ENCODE measurements around the gene ABR. TPM values are rescaled to one million over a fixed set of nuclear protein-coding genes. Genes with fewer than 3 reads are reported as not detected.

Gene ABR
- total RNA-seq, 2 experiments from 2014 or later, result 143 to 156 TPM

DNA sequence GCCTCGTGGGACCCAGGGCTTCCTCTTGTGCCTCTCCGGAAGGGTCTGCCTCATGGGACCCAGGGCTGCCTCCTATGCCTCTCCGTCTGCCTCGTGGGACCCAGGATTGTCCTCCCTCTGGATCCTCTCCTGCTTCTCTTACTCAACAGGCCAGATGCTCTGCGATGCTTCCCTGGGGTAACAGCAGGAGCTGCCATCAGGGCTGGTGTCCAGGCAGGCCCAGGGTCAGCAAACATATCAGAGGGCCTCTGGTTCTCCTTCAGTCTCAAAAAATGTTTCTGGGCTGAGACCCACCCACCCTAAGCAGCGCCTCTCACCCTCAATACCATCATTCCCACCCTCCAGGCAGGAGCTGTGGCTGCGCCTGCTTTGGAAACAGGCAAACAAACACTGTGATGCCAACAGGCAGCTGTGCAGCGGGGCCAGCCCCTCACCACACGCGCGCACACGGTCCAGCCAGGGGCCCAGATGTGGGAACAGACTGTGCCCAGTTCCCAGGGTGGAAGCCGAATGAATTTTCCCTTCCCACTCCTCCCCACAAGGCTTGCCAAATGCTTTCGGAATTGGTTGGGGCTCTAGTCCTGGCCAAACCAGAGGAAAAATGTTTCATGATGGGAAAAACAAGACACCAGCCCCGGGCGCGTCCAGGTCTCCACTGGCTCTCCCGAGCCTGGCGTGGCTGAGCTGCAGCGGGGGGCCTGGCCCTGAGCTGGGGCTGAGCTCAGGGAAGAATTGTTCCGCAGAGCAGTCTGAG is 171.6 kb downstream of the ABR start:
- DNase-seq (no peak), ATAC-seq (no peak)
- H3K27ac Mint-ChIP-seq, result no peak overlapping the region
- no peaks in the 10 kb centered on the region for H3K27me3 Mint-ChIP-seq (ENCODE audit: low read depth)
- POLR2A ChIA-PET, result no interaction called here
- H3K4me3 Mint-ChIP-seq, result no peak overlapping the region
- peaks cover 9% of the 10 kb centered on the region for H3K4me1 Mint-ChIP-seq (ENCODE audit: low read depth)
- no peaks in the 10 kb centered on the region for H3K9me3 Mint-ChIP-seq (ENCODE audit: insufficient read depth)
- H3K36me3 Mint-ChIP-seq (ENCODE audit: low read depth), result peaks cover 17% of the 10 kb centered on the region
- CTCF ChIA-PET, result interaction anchor here (1.5 kb wide), 1 partner anchor 12 kb away, joined by 5 read pairs; the partner anchor contains the start of gene TIMM22

DNA sequence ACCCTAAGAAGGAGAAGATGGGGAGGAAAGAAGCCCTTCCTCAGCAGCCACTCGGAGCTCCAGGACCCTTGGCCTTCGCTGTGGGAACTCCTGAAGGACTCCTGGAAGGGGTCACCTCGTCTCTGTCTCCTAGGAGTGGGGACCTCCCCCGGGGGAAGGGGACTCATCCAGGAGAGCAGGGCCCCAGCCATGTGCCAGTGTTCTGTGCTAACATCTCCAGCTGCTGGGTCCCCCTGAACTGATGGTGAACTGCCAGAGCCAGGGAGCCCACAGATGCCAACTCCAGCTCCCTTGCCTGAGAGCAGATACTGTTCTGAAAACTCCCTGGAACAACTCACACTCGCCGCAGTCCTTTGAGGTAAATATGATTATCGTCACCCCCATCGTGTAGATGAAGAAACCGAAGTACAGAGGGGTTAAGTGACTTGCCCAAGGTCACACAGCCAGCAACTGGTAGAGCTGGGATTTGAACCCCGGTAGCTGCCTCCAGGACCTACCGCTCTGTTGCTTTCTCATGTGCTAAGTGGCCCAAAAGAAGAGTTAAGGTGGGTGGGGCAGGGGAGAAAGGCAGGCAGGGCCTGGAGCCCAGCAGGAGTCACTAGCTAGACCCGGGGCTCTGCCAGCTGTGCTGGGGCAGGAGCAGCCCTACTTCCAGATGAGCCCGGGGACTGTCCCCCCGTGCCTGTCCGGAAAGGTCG is 172.3 kb downstream of the ABR start:
- peaks cover 22% of the 10 kb centered on the region for H3K36me3 Mint-ChIP-seq (ENCODE audit: low read depth)
- CTCF ChIA-PET, result interaction anchor here (1.5 kb wide), 2 partner anchors 9 to 11 kb away, joined by 4 to 5 read pairs; partner anchors contain the start of gene TIMM22
- POLR2A ChIA-PET, result interaction anchor here (1.2 kb wide), 1 partner anchor 10 kb away, joined by 5 read pairs; the partner anchor contains the start of gene TIMM22
- no peak for DNase-seq
- H3K4me1 Mint-ChIP-seq (ENCODE audit: low read depth), result peaks cover 9% of the 10 kb centered on the region
- H3K4me3 Mint-ChIP-seq, result no peak overlapping the region
- no peak overlapping the region for H3K27ac Mint-ChIP-seq
- no peak for ATAC-seq
- no peaks in the 10 kb centered on the region for H3K9me3 Mint-ChIP-seq (ENCODE audit: insufficient read depth)
- no peaks in the 10 kb centered on the region for H3K27me3 Mint-ChIP-seq (ENCODE audit: low read depth)

DNA sequence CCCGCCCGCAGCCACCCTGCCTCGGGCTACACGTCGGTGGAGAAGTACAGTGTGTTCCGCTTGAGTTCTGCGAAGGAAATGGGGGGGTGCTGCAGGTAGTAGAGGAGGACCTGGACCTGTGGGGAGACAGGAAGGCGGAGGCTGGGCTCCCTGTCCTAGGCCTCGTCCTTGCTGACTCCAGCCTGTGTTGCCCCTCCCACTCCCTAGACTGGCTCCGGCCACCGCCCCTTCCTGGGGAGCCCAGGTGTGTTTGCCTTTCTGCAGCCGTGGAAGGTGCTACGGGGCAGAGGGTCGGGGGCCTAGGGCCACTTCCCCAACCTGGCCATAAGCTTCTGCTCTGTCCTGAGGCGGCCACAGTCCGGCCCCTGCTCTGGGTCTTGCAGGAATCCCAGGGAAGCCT is 173.7 kb downstream of the ABR start:
- ChIA-PET POLR2A (no interaction called here), CTCF (interaction anchor here (1.5 kb wide), 1 partner anchor 7 kb away, joined by 4 read pairs; no protein-coding TSS in a partner anchor)
- Mint-ChIP-seq H3K9me3 (ENCODE audit: insufficient read depth) (no peaks in the 10 kb centered on the region), H3K4me1 (ENCODE audit: low read depth) (peaks cover 9% of the 10 kb centered on the region), H3K27me3 (ENCODE audit: low read depth) (no peaks in the 10 kb centered on the region), H3K4me3 (no peak overlapping the region), H3K36me3 (ENCODE audit: low read depth) (peaks cover 32% of the 10 kb centered on the region), H3K27ac (no peak overlapping the region)
- no peak for ATAC-seq
- DNase-seq, result no peak

DNA sequence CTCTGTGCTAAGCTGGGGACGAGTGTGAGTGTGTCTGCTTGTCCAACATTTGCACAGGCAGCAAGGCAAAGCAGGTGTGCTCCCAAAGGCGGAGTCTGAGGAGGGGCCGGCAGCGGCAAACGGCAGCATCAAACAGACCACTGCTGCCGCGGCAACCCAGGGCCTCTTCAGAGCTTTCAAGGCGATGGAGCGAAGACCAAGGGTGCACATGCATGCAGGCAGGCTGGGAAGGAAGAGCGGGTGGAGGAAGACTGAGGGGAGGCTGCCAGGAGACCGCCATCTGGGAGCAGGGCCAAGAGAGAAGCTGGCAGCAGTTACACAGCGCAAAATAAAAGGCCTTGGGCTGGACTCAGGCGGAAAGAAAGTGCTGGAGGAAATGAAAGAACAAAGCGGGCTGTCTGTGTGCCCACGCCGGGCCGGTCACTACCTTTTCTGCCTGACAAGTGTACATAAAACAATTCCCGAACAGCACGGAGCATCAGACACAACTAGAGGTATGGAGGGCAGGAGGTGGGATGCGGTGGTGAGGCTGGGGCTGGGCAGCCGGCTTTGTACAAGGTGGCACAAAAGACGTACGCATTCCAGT is 174.3 kb downstream of the ABR start:
- POLR2A ChIA-PET, result no interaction called here
- H3K36me3 Mint-ChIP-seq (ENCODE audit: low read depth), result peaks cover 37% of the 10 kb centered on the region

DNA sequence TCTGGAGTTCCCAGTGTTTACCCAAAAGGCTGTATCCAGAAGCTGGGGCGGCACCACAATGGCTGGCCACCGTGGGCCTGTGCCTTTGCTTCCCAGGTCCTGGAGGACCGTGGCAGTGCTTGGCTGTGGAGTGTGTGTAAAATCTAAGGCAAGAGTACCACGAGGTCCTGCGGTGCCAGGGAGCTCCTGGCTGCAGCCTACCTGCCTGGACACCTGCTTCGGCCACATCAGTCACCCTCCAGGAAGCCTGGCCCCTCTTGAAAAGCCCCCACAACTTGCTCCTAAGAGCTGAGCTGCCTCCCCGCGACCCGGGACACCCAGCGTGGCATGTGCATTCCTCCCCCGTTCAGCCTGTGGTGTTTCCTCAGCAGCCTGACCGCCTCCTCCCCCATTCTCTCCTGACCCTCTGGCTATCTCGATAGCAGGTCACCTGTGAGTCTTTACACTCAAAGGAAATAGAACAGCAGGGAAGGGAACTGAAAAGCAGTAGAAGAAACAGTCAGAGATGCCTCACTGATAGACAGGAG is 174.9 kb downstream of the ABR start:
- ATAC-seq, result no peak
- H3K4me1 Mint-ChIP-seq (ENCODE audit: low read depth), result peaks cover 9% of the 10 kb centered on the region
- H3K4me3 Mint-ChIP-seq, result no peak overlapping the region
- no peaks in the 10 kb centered on the region for H3K27me3 Mint-ChIP-seq (ENCODE audit: low read depth)
- POLR2A ChIA-PET, result no interaction called here
- H3K27ac Mint-ChIP-seq, result no peak overlapping the region
- H3K36me3 Mint-ChIP-seq (ENCODE audit: low read depth), result peaks cover 40% of the 10 kb centered on the region
- CTCF ChIA-PET, result no interaction called here
- no peaks in the 10 kb centered on the region for H3K9me3 Mint-ChIP-seq (ENCODE audit: insufficient read depth)
- DNase-seq, result no peak

More for the DNA sequence above, 174.3 kb downstream of the ABR start:
- Mint-ChIP-seq H3K27me3 (ENCODE audit: low read depth) (no peaks in the 10 kb centered on the region), H3K4me3 (no peak overlapping the region), H3K4me1 (ENCODE audit: low read depth) (peaks cover 9% of the 10 kb centered on the region), H3K9me3 (ENCODE audit: insufficient read depth) (no peaks in the 10 kb centered on the region), H3K27ac (peak overlapping the region; percentile 28)
- ATAC-seq (no peak), DNase-seq (no peak)
- CTCF ChIA-PET, result no interaction called here

DNA sequence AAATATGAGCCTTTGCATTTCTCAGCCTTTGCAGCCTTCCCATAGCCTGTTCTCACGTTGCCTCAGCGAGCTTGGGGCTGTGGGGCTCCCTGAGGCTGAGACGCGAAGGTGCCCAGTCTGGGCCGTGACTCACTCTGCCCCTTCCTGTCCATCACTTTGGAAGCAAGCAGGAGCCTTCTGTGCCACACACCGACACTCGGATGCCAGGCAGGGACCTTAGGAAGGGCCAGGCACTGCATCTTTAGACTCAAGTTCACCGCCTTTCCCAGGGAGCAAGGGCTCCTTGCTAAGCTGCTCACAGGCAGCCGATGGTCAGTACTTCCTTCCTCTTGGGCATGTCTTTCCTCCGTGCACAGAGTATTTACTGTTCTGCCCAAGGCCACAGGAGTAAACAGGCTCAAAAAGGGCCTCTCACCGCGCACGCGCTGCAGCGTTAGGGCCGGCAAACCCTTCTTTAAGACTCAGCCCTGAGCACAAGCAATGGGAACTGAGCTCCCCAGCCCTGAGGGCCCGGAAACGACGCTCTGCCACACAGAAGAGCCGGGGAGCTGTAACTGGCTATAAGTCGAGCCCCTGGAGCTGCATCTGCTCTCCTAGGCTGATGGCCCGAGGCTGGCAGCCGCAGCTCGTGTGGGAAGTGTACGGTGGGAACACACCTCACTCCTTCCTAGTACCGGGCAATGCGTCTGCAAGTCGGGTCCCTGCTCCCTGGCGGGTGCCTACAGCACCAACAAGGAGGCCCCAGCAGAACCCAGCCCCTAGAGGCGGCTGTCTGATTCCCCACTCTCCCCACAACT is 175.6 kb downstream of the ABR start:
- no peak for DNase-seq
- ChIA-PET CTCF (no interaction called here), POLR2A (no interaction called here)
- no peak for ATAC-seq
- Mint-ChIP-seq H3K4me1 (ENCODE audit: low read depth) (peaks cover 11% of the 10 kb centered on the region), H3K27me3 (ENCODE audit: low read depth) (no peaks in the 10 kb centered on the region), H3K36me3 (ENCODE audit: low read depth) (peaks cover 45% of the 10 kb centered on the region), H3K27ac (no peak overlapping the region), H3K4me3 (no peak overlapping the region), H3K9me3 (ENCODE audit: insufficient read depth) (no peaks in the 10 kb centered on the region)

DNA sequence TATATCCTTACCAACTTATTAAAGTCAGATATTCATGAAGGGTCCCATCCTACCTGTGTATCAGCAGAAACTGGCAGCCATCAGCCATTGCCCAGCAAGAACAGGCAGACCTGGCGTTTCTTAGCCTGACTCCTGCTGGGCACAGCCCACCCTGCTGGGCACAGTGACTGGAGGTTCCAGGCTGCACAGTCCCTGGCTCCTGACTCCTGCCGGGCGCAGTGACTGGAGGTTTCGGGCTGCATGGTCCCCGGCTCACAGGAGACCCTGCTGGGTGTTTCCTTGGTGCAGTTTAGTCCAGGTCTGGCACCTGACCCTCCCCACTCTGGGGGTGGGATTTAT is 176.2 kb downstream of the ABR start:
- peaks cover 45% of the 10 kb centered on the region for H3K36me3 Mint-ChIP-seq (ENCODE audit: low read depth)
- DNase-seq (no peak), ATAC-seq (no peak)
- ChIA-PET CTCF (no interaction called here), POLR2A (no interaction called here)
- H3K4me1 Mint-ChIP-seq (ENCODE audit: low read depth), result peaks cover 17% of the 10 kb centered on the region
- no peaks in the 10 kb centered on the region for H3K9me3 Mint-ChIP-seq (ENCODE audit: insufficient read depth)
- H3K27ac Mint-ChIP-seq, result no peak overlapping the region
- H3K27me3 Mint-ChIP-seq (ENCODE audit: low read depth), result no peaks in the 10 kb centered on the region
- H3K4me3 Mint-ChIP-seq, result no peak overlapping the region

DNA sequence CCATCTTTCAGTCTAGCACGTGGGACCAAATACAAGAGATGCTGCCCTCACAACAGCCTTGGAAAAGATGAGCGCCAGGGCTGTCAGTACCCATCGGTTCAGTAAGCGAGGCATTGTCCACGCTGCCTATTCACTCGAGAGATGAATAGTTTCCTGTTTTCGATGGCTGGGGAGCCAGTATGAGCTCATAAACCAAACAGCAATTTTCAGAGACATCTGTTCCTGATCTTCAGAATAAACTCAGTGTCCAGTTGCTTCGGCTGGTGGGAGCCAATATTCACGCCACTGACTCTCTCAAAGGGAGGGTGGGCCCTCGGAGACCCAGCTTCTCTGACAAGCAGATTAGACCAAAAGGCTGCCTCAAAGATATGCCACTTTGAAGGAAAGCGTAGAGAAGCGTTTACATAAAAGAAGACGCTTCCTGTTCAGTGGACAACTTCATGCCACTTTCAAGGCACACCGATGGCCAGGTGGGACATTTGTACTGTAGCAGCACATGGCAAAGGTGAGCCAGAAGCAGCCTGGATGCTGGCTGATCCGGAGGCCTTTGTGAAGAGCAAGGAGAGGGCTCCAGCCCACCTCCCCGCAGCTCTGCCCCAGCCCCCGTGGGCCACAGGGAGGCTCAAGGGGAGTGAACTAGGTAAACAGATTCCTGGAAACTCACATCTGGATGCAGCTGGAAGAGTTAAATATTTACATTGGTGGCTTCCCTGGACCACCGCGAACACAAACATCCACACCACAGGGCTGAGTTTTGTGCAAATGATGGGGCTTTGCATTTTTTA is 176.8 kb downstream of the ABR start:
- Mint-ChIP-seq H3K27ac (no peak overlapping the region), H3K36me3 (ENCODE audit: low read depth) (peaks cover 44% of the 10 kb centered on the region), H3K9me3 (ENCODE audit: insufficient read depth) (no peaks in the 10 kb centered on the region), H3K4me1 (ENCODE audit: low read depth) (peaks cover 23% of the 10 kb centered on the region), H3K4me3 (no peak overlapping the region), H3K27me3 (ENCODE audit: low read depth) (no peaks in the 10 kb centered on the region)
- CTCF ChIA-PET, result interaction anchor here (1.0 kb wide), 1 partner anchor 53 kb away, joined by 3 read pairs; no protein-coding TSS in a partner anchor
- POLR2A ChIA-PET, result no interaction called here
- DNase-seq (no peak), ATAC-seq (no peak)

DNA sequence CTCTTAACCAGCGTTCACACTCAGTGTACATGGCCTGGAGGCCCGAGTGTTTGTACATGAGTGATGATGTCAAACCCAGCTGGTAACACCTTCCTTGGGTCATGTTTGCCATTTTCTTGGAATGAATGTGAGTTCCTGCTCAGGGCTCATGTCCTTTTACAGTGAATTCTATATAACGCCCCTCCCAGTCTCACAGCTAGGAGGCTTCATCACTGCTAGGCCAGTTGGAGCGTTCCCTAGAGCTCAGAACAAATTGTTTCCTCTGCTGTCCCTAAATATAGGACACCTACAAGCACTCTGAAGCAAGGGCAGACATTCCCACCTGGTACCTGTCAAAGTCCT is 177.4 kb downstream of the ABR start:
- no peaks in the 10 kb centered on the region for H3K9me3 Mint-ChIP-seq (ENCODE audit: insufficient read depth)
- peaks cover 43% of the 10 kb centered on the region for H3K36me3 Mint-ChIP-seq (ENCODE audit: low read depth)
- peaks cover 27% of the 10 kb centered on the region for H3K4me1 Mint-ChIP-seq (ENCODE audit: low read depth)
- H3K4me3 Mint-ChIP-seq, result no peak overlapping the region
- no peak for ATAC-seq
- no peaks in the 10 kb centered on the region for H3K27me3 Mint-ChIP-seq (ENCODE audit: low read depth)
- H3K27ac Mint-ChIP-seq, result no peak overlapping the region
- ChIA-PET CTCF (interaction anchor here (1.0 kb wide), 1 partner anchor 54 kb away, joined by 3 read pairs; no protein-coding TSS in a partner anchor), POLR2A (no interaction called here)
- no peak for DNase-seq

DNA sequence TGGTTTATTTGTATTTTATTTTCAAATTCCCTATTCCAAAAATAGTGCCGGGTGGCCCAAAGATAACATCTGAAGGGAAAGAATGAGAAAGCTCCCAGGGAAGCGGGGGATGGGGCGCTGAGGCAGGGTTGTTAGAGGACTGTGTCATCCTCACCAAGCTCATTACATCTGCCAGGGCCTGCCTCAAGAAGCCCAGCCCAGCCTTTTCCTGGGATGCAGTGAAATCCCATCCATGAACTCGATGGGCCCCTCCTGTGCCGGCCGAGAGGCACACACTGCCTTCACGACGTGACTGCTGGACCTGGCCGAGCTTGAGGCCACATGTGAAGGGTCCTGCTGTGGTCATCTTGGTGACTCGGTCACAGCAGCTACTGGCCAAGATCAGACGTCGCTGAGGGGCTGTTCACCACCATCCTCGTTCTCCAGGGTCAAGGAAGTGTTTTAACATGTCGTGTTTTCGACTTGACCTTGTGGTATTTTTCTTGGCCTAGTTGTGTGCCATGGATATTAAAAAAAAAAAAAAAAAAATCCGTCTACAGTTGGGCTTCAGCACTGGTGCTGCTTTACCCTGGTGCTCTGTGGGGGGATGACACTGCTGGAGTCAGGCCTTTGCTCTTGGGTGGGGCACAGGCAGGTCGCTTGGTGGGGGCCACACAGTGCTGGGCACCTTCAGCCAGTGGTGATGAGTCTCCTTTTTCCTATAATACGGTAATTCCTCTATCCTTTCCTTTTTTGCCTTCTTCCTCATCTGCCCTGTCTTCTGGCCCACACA is 178.0 kb downstream of the ABR start:
- H3K36me3 Mint-ChIP-seq (ENCODE audit: low read depth), result peaks cover 41% of the 10 kb centered on the region
- CTCF ChIA-PET, result interaction anchor here (0.8 to 1.0 kb wide), 2 partner anchors 54 to 224 kb away, joined by 3 read pairs; no protein-coding TSS in a partner anchor

More for the DNA sequence above, 178.0 kb downstream of the ABR start:
- H3K27ac Mint-ChIP-seq, result no peak overlapping the region
- H3K27me3 Mint-ChIP-seq (ENCODE audit: low read depth), result no peaks in the 10 kb centered on the region
- ATAC-seq (no peak), DNase-seq (no peak)
- no peak overlapping the region for H3K4me3 Mint-ChIP-seq
- H3K9me3 Mint-ChIP-seq (ENCODE audit: insufficient read depth), result no peaks in the 10 kb centered on the region
- peaks cover 30% of the 10 kb centered on the region for H3K4me1 Mint-ChIP-seq (ENCODE audit: low read depth)
- POLR2A ChIA-PET, result no interaction called here
